ENCODE data around the gene SPACA6. TPM values are rescaled to one million over a fixed set of nuclear protein-coding genes. Genes with fewer than 3 reads are reported as not detected.

The SPACA6 gene
- total RNA-seq, 1 experiment from 2014 or later: 18.9 TPM

DNA sequence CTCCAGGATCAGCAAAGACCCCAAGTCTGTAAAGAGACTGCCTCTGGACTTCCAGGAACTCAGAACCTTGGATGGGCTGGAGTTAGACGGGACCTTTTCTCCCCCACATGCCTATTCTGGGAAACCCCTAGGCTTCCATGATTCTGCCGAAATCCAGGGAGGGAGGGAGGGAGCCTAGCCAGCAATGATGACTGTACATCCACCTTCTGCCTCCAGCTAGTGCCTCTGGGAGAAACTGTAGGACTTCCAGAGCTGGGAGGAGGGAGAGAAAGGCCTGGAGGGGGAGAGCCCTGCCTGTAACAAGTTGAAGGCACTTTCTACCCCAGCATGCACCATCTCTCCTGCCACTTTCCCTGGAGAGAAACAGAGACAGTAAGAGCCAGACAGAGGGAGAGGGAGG lies 36.7 kb downstream of the SPACA6 start:
- no peaks in the 10 kb centered on the region for H3K79me2 ChIP-seq (ENCODE audit: insufficient read depth, low read length)
- Mint-ChIP-seq H3K9me3 (peaks cover 16 to 80% of the 10 kb centered on the region in 2 experiments), H3K4me3 (no peak overlapping the region), H3K4me1 (peaks cover 3 to 30% of the 10 kb centered on the region in 2 experiments), H3K36me3 (ENCODE audit: insufficient read depth in 1 of 3, low read depth in 3 of 3) (peaks cover 0 to 2% (median 0%) of the 10 kb centered on the region in 3 experiments; a peak in 3 of 7 replicates), H3K27me3 (ENCODE audit: low read depth) (peaks cover 23% of the 10 kb centered on the region), H3K27ac (no peak overlapping the region)
- H3K79me1 ChIP-seq (ENCODE audit: insufficient read depth, low read depth, low read length, poor library complexity, severe bottlenecking): no peaks in the 10 kb centered on the region
- H3K4me1 ChIP-seq (ENCODE audit: insufficient read depth, low read length): no peaks in the 10 kb centered on the region; the same call in 1 of the 2 replicates
- no peak overlapping the region for H3K56ac ChIP-seq (ENCODE audit: insufficient read length, low read depth, low read length)
- no peak overlapping the region for H4K91ac ChIP-seq (ENCODE audit: insufficient read length, low read depth, low read length)
- no peaks in the 10 kb centered on the region for H3K9me3 ChIP-seq (ENCODE audit: control insufficient read depth, low read depth, low read length)
- no peak overlapping the region for H2BK20ac ChIP-seq (ENCODE audit: low read depth, low read length, poor library complexity, severe bottlenecking)
- no peak overlapping the region for H2AFZ ChIP-seq (ENCODE audit: low read length)
- H3K9ac ChIP-seq (ENCODE audit: extremely low read depth, insufficient read length, low read length): no peak overlapping the region
- H3T11ph ChIP-seq (ENCODE audit: low read length): no peak overlapping the region
- H2BK5ac ChIP-seq (ENCODE audit: insufficient read length, low read length): no peak overlapping the region
- no peak for DNase-seq
- H2BK15ac ChIP-seq (ENCODE audit: low read depth, low read length): no peak overlapping the region
- no peak overlapping the region for H3K27ac ChIP-seq (ENCODE audit: insufficient read length, low read depth, low read length)
- H3K4me2 ChIP-seq (ENCODE audit: insufficient read depth, insufficient read length, low read length): no peak overlapping the region
- H3K14ac ChIP-seq (ENCODE audit: insufficient read depth, low read length): no peak overlapping the region
- no peaks in the 10 kb centered on the region for H4K20me1 ChIP-seq (ENCODE audit: control insufficient read depth, insufficient read depth, insufficient read length)
- no peaks in the 10 kb centered on the region for H3K27me3 ChIP-seq (ENCODE audit: insufficient read depth, low read length)
- no peak overlapping the region for H3K18ac ChIP-seq (ENCODE audit: insufficient read length, low read depth, low read length)
- H3K23me2 ChIP-seq (ENCODE audit: insufficient read length, low read depth, low read length, poor library complexity, severe bottlenecking): no peaks in the 10 kb centered on the region
- no peak overlapping the region for H4K5ac ChIP-seq (ENCODE audit: insufficient read length, low read depth, low read length)
- no peak overlapping the region for H2AK5ac ChIP-seq (ENCODE audit: insufficient read length, low read length)
- H2BK120ac ChIP-seq (ENCODE audit: low read depth, low read length, poor library complexity, severe bottlenecking): no peak overlapping the region
- no peak overlapping the region for H3K4ac ChIP-seq (ENCODE audit: low read depth, low read length)
- H3K23ac ChIP-seq (ENCODE audit: insufficient read length, low read depth, low read length): no peak overlapping the region
- no peak for TF ChIP-seq CTCF (conservative IDR thresholded peaks at IDR 0.05)
- no CpG with 5 or more reads among the region's 2 CpGs for WGBS (ENCODE audit: extremely low coverage, insufficient read length, low lambda C conversion rate)
- no peak overlapping the region for H4K8ac ChIP-seq (replicated peaks; ENCODE audit: insufficient read length, low read depth, low read length)
- H2BK12ac ChIP-seq (ENCODE audit: insufficient read length, low read depth, low read length): no peak overlapping the region
